GM20000 (cell line): ENCODE measurements around the gene MYO1D.
A peak's percentile ranks its signal among the peaks of the same experiment; 100 is the strongest.

ENCODE experiments used
- DNase-seq: peaks from one replicate; pipeline ENCODE4 v3.0.0; 2012; ENCODE audit warnings: low spot score
- TF ChIP-seq, protein P1 (sequence below): IDR thresholded peaks from 2 replicates; pipeline ENCODE4 v1.5.1; 2012; ENCODE audit warnings: mild to moderate bottlenecking, control low read depth; ENCODE audit errors: extremely low read depth, missing control alignments

Gene MYO1D

DNA sequence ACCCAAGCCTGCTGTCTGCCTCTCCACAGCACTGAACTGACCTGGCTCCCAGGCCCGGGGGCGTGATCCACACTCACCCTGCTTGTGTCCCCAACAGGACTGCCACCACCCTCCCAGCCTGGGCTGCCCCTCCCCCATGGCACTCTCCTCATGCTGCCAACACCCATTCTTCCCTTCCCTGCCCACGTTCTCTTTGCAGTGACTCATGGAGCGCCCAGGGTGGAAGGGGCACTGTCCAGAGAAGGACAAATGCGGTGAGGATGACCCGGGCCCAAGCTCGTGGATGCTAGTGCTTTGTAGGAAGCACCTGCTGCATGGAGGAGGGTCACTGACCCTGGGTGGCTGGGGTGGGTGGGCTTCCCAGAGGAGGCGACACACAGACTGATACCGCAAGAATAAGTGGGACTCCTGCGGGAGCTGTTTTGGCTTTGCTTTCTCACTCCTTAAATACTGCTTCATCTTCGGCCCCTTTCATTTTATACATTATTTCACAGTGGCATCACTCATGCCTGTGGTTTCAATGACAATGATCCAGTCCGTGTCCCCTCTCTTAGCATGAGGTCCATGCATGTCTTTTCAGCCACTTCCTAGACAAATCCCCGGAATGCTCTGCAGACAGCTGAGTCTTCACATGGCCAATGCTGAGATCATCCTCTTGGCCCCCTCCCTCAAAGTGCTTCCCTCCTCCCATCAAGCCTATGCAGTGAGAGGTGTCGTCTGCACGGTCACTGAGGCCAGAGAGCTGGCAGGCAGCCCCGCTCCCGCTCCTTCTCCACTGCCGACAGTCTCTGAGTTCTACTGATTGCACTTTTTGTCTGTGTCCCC lies 372.5 kb downstream of the MYO1D start:
- DNase-seq: no peak
- TF ChIP-seq, protein P1, sequence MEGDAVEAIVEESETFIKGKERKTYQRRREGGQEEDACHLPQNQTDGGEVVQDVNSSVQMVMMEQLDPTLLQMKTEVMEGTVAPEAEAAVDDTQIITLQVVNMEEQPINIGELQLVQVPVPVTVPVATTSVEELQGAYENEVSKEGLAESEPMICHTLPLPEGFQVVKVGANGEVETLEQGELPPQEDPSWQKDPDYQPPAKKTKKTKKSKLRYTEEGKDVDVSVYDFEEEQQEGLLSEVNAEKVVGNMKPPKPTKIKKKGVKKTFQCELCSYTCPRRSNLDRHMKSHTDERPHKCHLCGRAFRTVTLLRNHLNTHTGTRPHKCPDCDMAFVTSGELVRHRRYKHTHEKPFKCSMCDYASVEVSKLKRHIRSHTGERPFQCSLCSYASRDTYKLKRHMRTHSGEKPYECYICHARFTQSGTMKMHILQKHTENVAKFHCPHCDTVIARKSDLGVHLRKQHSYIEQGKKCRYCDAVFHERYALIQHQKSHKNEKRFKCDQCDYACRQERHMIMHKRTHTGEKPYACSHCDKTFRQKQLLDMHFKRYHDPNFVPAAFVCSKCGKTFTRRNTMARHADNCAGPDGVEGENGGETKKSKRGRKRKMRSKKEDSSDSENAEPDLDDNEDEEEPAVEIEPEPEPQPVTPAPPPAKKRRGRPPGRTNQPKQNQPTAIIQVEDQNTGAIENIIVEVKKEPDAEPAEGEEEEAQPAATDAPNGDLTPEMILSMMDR: no peak

DNA sequence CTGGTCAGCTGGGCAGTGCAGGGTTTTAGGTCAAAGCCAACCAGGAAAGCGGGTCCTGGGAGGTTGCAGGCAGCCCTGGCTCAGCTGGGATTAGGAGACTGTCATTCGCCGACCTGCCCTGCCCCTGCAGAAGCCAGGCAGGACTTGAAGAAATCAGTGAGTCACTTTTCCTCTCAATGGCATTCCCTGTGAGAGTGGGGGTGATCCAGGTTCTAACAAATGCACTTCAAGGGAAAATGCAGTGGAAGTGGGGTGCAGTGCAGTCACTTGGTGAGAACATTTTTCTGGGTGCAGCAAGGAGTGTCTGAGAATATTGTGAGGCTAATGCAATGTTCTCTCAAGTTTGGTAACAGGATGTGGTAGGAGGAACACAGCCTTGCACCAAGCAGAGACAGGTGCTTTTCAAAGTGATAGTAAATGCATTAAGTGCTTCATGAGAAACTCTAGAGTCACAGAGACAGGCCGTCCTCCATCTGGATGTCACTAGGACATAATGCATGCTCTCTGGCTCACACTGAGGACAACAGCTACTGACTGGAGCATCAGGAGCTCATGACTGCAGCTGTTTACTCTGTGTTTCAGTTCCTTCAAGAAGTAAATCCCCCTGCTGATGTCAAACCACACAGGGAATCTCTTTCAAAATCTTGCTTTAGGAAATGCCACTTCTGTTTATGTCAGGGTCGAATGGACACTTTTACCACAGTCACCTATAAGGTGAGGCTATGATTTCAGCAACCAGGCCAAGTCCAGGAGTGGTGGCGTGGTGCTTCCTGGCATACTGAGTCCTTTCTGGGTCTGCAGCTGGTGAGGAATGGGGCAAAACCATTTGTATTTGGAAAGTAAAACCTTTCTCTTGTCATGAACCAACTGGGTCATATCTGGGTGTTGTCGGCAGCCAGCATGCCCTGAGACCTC lies 373.4 kb downstream of the MYO1D start:
- DNase-seq: peak; percentile 84
- TF ChIP-seq, protein P1: no peak

DNA sequence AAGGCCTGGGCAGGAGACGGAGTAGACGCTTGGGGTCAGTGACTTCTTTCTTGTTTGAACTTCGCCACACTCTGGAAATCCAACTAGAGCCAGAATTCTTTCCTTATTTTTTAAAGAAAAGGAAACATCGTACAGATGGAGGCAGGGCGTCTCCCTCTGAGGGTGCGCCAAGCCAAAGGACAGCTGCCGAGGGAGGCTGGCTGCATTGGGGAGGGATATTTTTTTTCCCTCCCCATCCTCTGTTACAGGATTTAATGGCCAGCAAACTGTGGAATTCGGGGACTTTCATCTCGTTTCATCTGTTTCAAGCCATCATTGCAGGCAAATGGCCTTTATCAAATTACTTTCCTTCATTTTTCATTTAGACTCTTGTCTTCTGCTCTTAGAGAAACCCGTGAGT lies 374.2 kb downstream of the MYO1D start:
- TF ChIP-seq, protein P1: no peak
- DNase-seq: no peak

DNA sequence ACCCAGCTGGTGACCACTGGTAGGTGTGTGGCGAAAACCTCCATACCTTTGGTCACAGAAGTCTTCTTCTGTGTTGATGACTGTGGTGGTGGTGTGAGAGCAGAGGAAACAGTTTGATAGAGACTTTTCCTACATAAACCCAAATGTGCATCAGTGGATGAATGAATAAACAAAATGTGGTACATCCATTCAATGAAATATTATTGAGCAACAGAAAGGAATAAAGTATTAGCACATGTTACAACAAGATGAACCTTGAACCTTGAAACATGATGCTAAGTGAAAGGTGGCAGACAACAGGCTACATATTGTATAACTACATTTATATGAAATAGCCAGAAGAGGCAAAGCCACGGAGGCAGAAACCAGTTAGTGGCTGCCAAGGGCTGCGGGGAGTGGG lies 374.9 kb downstream of the MYO1D start:
- TF ChIP-seq, protein P1: no peak
- no peak for DNase-seq

DNA sequence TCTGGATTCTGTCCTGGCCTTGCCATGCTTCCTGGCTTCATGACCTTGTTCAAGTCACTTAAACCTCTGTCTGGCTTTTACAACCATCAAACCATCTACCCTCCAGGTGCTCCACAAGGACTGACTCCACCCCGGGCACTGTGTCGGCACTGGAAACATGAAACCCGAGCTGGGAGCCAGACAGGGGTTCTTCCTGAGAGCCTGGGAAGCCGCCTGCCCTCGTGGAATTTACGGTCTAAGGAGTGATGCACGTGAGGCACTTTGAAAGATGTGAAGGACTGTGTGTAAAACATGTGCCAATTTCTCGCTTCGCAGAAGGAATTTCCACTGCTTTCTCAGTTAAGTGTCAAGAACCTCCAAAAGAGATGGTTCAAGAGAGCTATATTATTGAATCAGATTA lies 378.5 kb downstream of the MYO1D start:
- TF ChIP-seq, protein P1: no peak
- DNase-seq: no peak

DNA sequence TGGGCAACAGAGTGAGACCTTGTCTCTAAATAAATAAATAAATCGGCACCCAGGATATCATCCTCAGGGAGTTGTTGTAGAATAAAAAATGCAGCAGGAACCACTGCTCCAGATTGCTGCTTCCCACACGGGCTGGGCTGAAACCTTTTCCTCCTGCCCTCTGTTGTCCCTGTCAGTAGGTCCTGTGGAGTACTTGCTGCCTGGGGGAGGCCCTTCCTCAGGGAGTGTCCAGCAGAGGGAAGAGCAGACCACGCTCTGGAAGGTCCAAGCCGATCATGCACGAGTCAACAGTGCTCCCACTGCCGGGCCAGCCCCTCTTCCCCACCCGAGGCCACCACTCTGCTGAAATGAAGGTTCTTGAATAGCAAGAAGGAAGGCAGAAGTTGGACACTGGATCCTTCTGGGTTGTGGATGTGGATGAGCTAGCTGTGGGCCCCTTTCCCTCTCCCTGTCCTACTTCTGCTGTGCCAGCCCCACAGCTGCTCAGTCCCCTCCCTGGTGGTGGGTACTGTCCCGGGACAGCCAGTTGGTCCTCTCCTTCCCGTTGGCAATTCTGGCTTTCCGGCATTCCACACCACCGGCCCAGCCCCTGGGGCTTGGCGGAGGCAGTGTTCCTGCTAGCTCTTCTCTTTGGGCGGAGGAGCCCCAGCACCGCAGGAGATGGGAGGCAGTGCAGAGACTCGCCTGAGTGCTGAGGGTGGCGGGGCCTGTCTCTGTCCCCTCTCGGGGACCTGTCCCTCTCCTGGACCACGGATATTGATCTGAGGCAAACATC lies 379.3 kb downstream of the MYO1D start:
- no peak for DNase-seq
- TF ChIP-seq, protein P1: no peak
